ENCODE results near the gene PCDHB3.
"Not testable (repeated sequence)": the region's sequence is repeated elsewhere in the genome, so short reads cannot be mapped to it uniquely, and the experiment has no call there.

Gene PCDHB3

GRCh38 chr5:141135718-141136266 is 35.5 kb downstream of the PCDHB3 start:
- no peak for DNase-seq (ENCODE audit: low spot score)

- DNase-seq (ENCODE audit: low spot score): not testable (repeated sequence)
Observed at GRCh38 chr5:141137346-141137745, 37.1 kb downstream of the PCDHB3 start.

GRCh38 chr5:141149812-141150211 is 49.5 kb downstream of the PCDHB3 start, which contains the start of gene PCDHB6:
TSS of gene PCDHB6 (plus strand) at chr5:141150057. CDS start at chr5:141150258, 201 bp downstream.
- no peak for DNase-seq (ENCODE audit: low spot score)

- DNase-seq (ENCODE audit: low spot score): no peak
Observed at GRCh38 chr5:141150224-141150992, 50.1 kb downstream of the PCDHB3 start.

- no peak for DNase-seq (ENCODE audit: low spot score)
Observed at GRCh38 chr5:141150993-141151325, 50.7 kb downstream of the PCDHB3 start.

GRCh38 chr5:141151632-141152031 is 51.4 kb downstream of the PCDHB3 start:
- not testable (repeated sequence) for DNase-seq (ENCODE audit: low spot score)

- DNase-seq (ENCODE audit: low spot score): not testable (repeated sequence)
Observed at GRCh38 chr5:141152096-141152495, 51.8 kb downstream of the PCDHB3 start.
